Breast epithelium (tissue), 4 donors: ENCODE measurements around the gene FAAP20. TPM values are rescaled to one million over a fixed set of nuclear protein-coding genes. Genes with fewer than 3 reads are reported as not detected.
A peak's percentile ranks its signal among the peaks of the same experiment; 100 is the strongest.

Experiments
- DNase-seq, 2 donors: peaks; one replicate each; pipeline ENCODE4 v3.0.0-alpha.2; 2019; ENCODE audit warnings: low spot score in 2 of 2
- H3K27ac ChIP-seq, 2 donors: fragments of 200-600 bp; sonication (generic) in 1 of 2; one replicate each; pipeline ENCODE4 v1.5.1; 2016 to 2019; ENCODE audit warnings: mild to moderate bottlenecking in 1 of 2
- H3K27me3 ChIP-seq, 2 donors: fragments of 200-600 bp; sonication (generic) in 1 of 2; one replicate each; pipeline versions ENCODE4 v1.5.1 to v1.6.0; 2017 to 2019; ENCODE audit warnings: control low read depth in 1 of 2, mild to moderate bottlenecking in 1 of 2
- H3K36me3 ChIP-seq: fragments of 200-600 bp; one replicate; pipeline ENCODE4 v1.5.1; 2019
- H3K4me1 ChIP-seq, 2 donors: fragments of 200-600 bp; sonication (generic); one replicate each; pipeline ENCODE4 v1.5.1; 2016 to 2019; ENCODE audit warnings: control low read depth in 1 of 2
- H3K4me3 ChIP-seq, 3 donors: fragments of 200-600 bp; sonication (generic); 1 replicate in 2 of 3; 2 replicates in 1 of 3; pipeline ENCODE4 v1.5.1; 2016 to 2019; ENCODE audit warnings: mild to moderate bottlenecking in 3 of 3, moderate library complexity in 2 of 3
- H3K9me3 ChIP-seq, 2 donors: fragments of 200-600 bp; sonication (generic) in 1 of 2; one replicate each; pipeline ENCODE4 v1.5.1; 2016 to 2019; ENCODE audit warnings: control low read depth in 1 of 2
- CTCF ChIP-seq, 3 donors: fragments of 450-650 bp; IDR thresholded peaks; one replicate each; pipeline ENCODE4 v1.5.1; 2016 to 2017; ENCODE audit warnings: antibody characterized with exemption in 3 of 3, mild to moderate bottlenecking in 3 of 3, moderate library complexity in 3 of 3
- POLR2A ChIP-seq: fragments of 450-650 bp; IDR thresholded peaks from one replicate; pipeline ENCODE4 v1.6.1; 2016; ENCODE audit warnings: antibody characterized with exemption, mild to moderate bottlenecking, moderate library complexity
- POLR2AphosphoS5 ChIP-seq, 3 donors: sonication (generic); formaldehyde crosslinking; IDR thresholded peaks; one replicate each; pipeline ENCODE4 v1.6.1; 2017; ENCODE audit warnings: antibody characterized with exemption in 3 of 3
- intact Hi-C: fragments of 100-400 bp; cut with DNase I; formaldehyde crosslinking; loops from one replicate; pipeline ENCODE4 v1.15.1; 2023; ENCODE audit warnings: low total_unique reads
- total RNA-seq, 3 donors: library from RNA; depleted of rRNA; stranded (reverse); fragments of >200 nt; gene quantifications; one replicate each; pipeline ENCODE4 v1.1.0, GENCODE V29; 2016

The FAAP20 gene
- total RNA-seq, 3 donors from 2014 or later, result 28.6 to 33.1 (median 29.9) TPM

GRCh38 chr1:2209400-2210083 is 15.0 kb upstream of the FAAP20 start:
- TF ChIP-seq POLR2A (no peak), POLR2AphosphoS5 (IDR thresholded peaks at IDR 0.05) (no peak), CTCF (IDR thresholded peaks at IDR 0.05) (no peak)
- intact Hi-C loops, result loop anchor here (5.0 kb wide), 1 partner anchor 183 kb away; the partner anchor contains the start of genes MORN1 and RER1
- DNase-seq, result no peak
- H3K4me1 ChIP-seq, result peaks cover 33 to 35% of the 10 kb centered on the region in 2 donors
- no peaks in the 10 kb centered on the region for H3K27me3 ChIP-seq
- peak overlapping the region; percentile 78 to 94 for H3K27ac ChIP-seq
- H3K9me3 ChIP-seq, result no peaks in the 10 kb centered on the region
- no peaks in the 10 kb centered on the region for H3K36me3 ChIP-seq
- H3K4me3 ChIP-seq, result no peak overlapping the region

GRCh38 chr1:2208309-2209239 is 14.0 kb upstream of the FAAP20 start:
- Histone ChIP-seq H3K27ac (peak overlapping the region; percentile 78 to 94), H3K36me3 (no peaks in the 10 kb centered on the region), H3K4me3 (no peak overlapping the region), H3K27me3 (no peaks in the 10 kb centered on the region), H3K4me1 (peaks cover 25 to 29% of the 10 kb centered on the region in 2 donors), H3K9me3 (no peaks in the 10 kb centered on the region)
- TF ChIP-seq POLR2A, result no peak
- no peak for TF ChIP-seq CTCF (IDR thresholded peaks at IDR 0.05)
- TF ChIP-seq POLR2AphosphoS5 (IDR thresholded peaks at IDR 0.05), result no peak
- intact Hi-C loops, result loop anchor here (5.0 kb wide), 1 partner anchor 184 kb away; the partner anchor contains the start of genes MORN1 and RER1
- DNase-seq, result no peak

GRCh38 chr1:2206813-2207487 is 12.4 kb upstream of the FAAP20 start:
- peak overlapping the region in 2 of 3 donors; percentile 24 to 48 for H3K4me3 ChIP-seq
- no peaks in the 10 kb centered on the region for H3K36me3 ChIP-seq
- H3K4me1 ChIP-seq, result peaks cover 12 to 15% of the 10 kb centered on the region in 2 donors
- H3K27ac ChIP-seq, result peak overlapping the region; percentile 78 to 94
- TF ChIP-seq POLR2AphosphoS5 (IDR thresholded peaks at IDR 0.05), result no peak
- no peak for TF ChIP-seq POLR2A
- TF ChIP-seq CTCF (IDR thresholded peaks at IDR 0.05), result no peak
- intact Hi-C loops, result loop anchor here (5.0 kb wide), 1 partner anchor 185 kb away; the partner anchor contains the start of genes MORN1 and RER1
- DNase-seq, result no peak
- H3K27me3 ChIP-seq, result no peaks in the 10 kb centered on the region
- no peaks in the 10 kb centered on the region for H3K9me3 ChIP-seq

DNA sequence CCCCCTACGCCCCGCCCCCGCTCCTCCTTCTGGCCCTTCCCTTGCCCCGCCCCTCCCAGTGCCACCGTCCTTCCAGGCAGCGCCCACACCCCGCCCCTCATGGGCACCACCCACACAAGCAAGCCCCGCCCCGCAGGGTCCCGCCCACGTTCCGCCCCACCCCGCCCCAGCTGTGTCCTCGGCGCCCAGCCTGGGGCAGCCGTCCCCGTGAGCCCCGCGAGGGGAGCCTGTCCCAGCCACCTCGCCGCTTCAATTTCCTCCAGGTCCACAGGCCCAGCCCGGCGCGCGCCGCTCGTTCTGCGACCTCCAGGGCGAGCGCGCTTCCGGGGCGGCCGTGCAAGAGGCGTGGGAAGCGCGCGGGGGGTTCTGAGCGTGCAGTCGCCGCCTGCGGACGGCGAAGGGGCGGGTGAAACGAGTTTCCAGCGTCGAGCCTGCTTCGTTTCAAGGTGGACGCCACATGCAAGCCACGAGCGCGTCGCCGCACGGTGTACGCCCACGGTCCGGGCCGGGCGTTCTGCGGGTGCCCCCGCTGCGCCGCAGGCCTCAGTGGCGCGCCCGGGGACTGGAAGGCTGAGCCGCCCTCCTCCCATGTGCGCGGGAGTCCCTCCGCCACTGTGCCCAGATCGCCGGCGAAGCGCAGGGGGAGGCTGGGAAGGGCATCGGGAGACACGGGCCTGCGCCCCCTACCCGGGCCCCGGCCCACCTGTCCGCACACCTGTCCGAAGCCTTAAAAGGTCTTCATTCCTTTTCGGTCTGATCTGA is 10.8 kb upstream of the FAAP20 start:
- Histone ChIP-seq H3K4me1 (peaks cover 12 to 15% of the 10 kb centered on the region in 2 donors), H3K27me3 (no peaks in the 10 kb centered on the region), H3K4me3 (peak overlapping the region; percentile 36 to 74 (median 47)), H3K9me3 (no peaks in the 10 kb centered on the region), H3K27ac (peak overlapping the region; percentile 78 to 94), H3K36me3 (no peaks in the 10 kb centered on the region)
- peak; percentile 94 to 96 for DNase-seq
- intact Hi-C loops, result loop anchor here (5.0 kb wide), 1 partner anchor 187 kb away; the partner anchor contains the start of genes MORN1 and RER1
- no peak for TF ChIP-seq POLR2A
- peak; percentile 42 to 62 (median 44) for TF ChIP-seq POLR2AphosphoS5 (IDR thresholded peaks at IDR 0.05)
- TF ChIP-seq CTCF (IDR thresholded peaks at IDR 0.05), result peak in 2 of 3 donors; percentile 12 to 26
